Activated CD8-positive, alpha-beta T cell treated with anti-CD3 and anti-CD28 coated beads for 36 hours (primary cell): ENCODE data around the gene TRANK1. TPM values are rescaled to one million over a fixed set of nuclear protein-coding genes. Genes with fewer than 3 reads are reported as not detected.

ENCODE experiments used
- ATAC-seq: fragments of 200-7000 bp; cut with Tn5 transposase; one replicate; pipeline ENCODE4 v1.10.0; 2021; ENCODE audit warnings: mild to moderate bottlenecking, moderate library complexity
- CTCF ChIA-PET: fragments of 350-600 bp; sonication (Branson Sonifier 250); formaldehyde crosslinking; loops from one replicate; lab custom pipeline; 2021; ENCODE audit warnings: antibody characterized with exemption; lab: Charles Lee
- POLR2A ChIA-PET: fragments of 350-600 bp; sonication (Branson Sonifier 250); formaldehyde crosslinking; loops from one replicate; lab custom pipeline; 2021; ENCODE audit warnings: antibody characterized with exemption; lab: Charles Lee
- DNase-seq: peaks from one replicate; pipeline ENCODE4 v3.0.0-alpha.2; 2020
- H3K27ac Mint-ChIP-seq: one replicate; pipeline ENCODE4 v1.8.0; 2021; ENCODE audit warnings: mild to moderate bottlenecking, mixed read lengths
- H3K27me3 Mint-ChIP-seq: one replicate; pipeline ENCODE4 v1.8.0; 2021; ENCODE audit warnings: mixed read lengths
- H3K36me3 Mint-ChIP-seq: one replicate; pipeline ENCODE4 v1.8.0; 2021; ENCODE audit warnings: low read depth, mixed read lengths
- H3K4me1 Mint-ChIP-seq: one replicate; pipeline ENCODE4 v1.8.0; 2021; ENCODE audit warnings: low read depth, mixed read lengths
- H3K4me3 Mint-ChIP-seq: one replicate; pipeline ENCODE4 v1.8.0; 2021; ENCODE audit warnings: mild to moderate bottlenecking, moderate library complexity, mixed read lengths
- H3K9me3 Mint-ChIP-seq: one replicate; pipeline ENCODE4 v1.8.0; 2021; ENCODE audit warnings: mixed read lengths
- intact Hi-C: fragments of 100-400 bp; cut with micrococcal nuclease; formaldehyde crosslinking; loops from one replicate; pipeline ENCODE4 v1.10.0; 2022
- total RNA-seq, 2 experiments: library from RNA; stranded (reverse); gene quantifications; one replicate each; pipeline ENCODE4 v1.2.3, GENCODE V29; 2021
- TF ChIP-seq, protein P1 (sequence below): fragments of 200-600 bp; IDR thresholded peaks from one replicate; pipeline ENCODE4 v1.8.0; 2022; ENCODE audit warnings: antibody characterized with exemption, mild to moderate bottlenecking

The TRANK1 gene
- total RNA-seq, 2 experiments from 2014 or later: 16.0 to 17.4 TPM

DNA sequence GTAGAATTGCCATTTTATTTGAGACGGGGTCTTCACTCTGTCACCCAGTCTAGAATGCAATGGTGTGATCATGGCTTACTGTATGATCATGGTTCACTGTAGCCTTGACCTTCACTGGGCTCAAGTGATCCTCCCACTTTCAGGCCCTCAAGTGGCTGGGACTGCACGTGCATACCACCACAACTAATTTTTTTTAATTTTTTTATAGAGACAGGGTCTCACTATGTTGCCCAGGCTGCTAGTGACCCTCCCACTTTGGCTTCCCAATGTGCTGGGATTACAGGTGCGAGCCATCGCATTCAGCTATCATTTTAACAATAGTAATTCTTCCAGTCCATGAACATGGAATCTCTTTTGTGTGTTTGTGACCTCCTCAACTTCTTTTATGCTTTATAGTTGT lies 36.2 kb upstream of the TRANK1 start:
- TF ChIP-seq, protein P1, sequence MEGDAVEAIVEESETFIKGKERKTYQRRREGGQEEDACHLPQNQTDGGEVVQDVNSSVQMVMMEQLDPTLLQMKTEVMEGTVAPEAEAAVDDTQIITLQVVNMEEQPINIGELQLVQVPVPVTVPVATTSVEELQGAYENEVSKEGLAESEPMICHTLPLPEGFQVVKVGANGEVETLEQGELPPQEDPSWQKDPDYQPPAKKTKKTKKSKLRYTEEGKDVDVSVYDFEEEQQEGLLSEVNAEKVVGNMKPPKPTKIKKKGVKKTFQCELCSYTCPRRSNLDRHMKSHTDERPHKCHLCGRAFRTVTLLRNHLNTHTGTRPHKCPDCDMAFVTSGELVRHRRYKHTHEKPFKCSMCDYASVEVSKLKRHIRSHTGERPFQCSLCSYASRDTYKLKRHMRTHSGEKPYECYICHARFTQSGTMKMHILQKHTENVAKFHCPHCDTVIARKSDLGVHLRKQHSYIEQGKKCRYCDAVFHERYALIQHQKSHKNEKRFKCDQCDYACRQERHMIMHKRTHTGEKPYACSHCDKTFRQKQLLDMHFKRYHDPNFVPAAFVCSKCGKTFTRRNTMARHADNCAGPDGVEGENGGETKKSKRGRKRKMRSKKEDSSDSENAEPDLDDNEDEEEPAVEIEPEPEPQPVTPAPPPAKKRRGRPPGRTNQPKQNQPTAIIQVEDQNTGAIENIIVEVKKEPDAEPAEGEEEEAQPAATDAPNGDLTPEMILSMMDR: no peak
- DNase-seq: no peak
- ChIA-PET POLR2A (no interaction called here), CTCF (interaction anchor here (1.0 to 1.1 kb wide), 2 partner anchors 10 to 22 kb away, joined by 3 read pairs; no protein-coding TSS in a partner anchor)
- Mint-ChIP-seq H3K27ac (no peak overlapping the region), H3K36me3 (peaks cover 53% of the 10 kb centered on the region), H3K4me3 (no peak overlapping the region), H3K9me3 (peaks cover 9% of the 10 kb centered on the region), H3K27me3 (no peaks in the 10 kb centered on the region), H3K4me1 (peaks cover 1% of the 10 kb centered on the region)
- ATAC-seq: no peak
- intact Hi-C loops: no loop called here

DNA sequence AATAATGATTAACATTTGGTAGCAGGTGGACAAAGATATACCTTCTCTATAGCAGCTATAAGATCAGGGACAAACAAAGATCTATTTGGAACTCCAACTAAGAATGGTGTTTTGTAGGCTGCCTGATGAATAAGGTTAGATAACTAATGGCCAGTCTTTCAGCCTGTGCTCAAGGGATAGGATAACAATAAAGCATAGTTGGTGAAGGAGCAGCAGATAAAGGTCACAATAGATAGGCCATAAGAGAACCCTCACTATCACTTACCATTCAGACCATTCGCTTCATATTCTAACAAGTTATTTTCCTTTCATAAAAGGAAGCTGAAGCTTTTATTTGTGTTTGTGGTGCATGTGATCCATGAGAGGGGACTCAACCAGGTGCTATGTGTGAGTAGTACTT lies 28.3 kb upstream of the TRANK1 start:
- DNase-seq: no peak
- H3K27me3 Mint-ChIP-seq: no peaks in the 10 kb centered on the region
- H3K36me3 Mint-ChIP-seq: peaks cover 11% of the 10 kb centered on the region
- H3K4me3 Mint-ChIP-seq: no peak overlapping the region
- ChIA-PET POLR2A (interaction anchor here (1.0 kb wide), 1 partner anchor 11 kb away, joined by 4 read pairs; no protein-coding TSS in a partner anchor), CTCF (interaction anchor here (0.6 to 2.5 kb wide), 2 partner anchors 14 to 1008 kb away, joined by 3 to 17 read pairs; no protein-coding TSS in a partner anchor)
- intact Hi-C loops: no loop called here
- no peak for ATAC-seq
- H3K4me1 Mint-ChIP-seq: peaks cover 22% of the 10 kb centered on the region
- H3K27ac Mint-ChIP-seq: no peak overlapping the region
- peaks cover 1% of the 10 kb centered on the region for H3K9me3 Mint-ChIP-seq
- TF ChIP-seq, protein P1: no peak

DNA sequence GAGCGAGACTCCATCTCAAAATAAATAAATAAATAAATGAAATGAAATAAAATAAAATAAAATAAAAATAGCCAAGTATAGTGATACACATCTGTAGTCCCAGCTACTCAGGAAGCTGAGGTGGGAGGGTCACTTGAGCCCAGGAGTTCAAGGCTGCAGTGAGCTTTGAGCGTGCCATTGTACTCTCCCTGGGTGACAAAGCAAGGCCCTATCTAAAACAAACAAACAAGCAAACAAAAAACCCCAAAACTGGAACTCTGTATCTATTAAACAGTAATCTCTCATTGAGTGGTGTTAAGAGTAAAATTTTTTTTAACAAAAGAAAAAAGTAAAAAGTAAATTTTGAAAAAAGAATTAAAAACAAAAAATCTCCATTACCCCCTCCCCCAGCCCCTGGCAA lies 27.3 kb upstream of the TRANK1 start:
- no peaks in the 10 kb centered on the region for H3K27me3 Mint-ChIP-seq
- peaks cover 9% of the 10 kb centered on the region for H3K36me3 Mint-ChIP-seq
- no peaks in the 10 kb centered on the region for H3K9me3 Mint-ChIP-seq
- CTCF ChIA-PET: interaction anchor here (1.4 kb wide), 1 partner anchor 13 kb away, joined by 4 read pairs; no protein-coding TSS in a partner anchor
- H3K4me1 Mint-ChIP-seq: peaks cover 22% of the 10 kb centered on the region
- DNase-seq (no peak), ATAC-seq (no peak)
- intact Hi-C loops: no loop called here
- TF ChIP-seq, protein P1: no peak
- POLR2A ChIA-PET: no interaction called here
- no peak overlapping the region for H3K27ac Mint-ChIP-seq
- H3K4me3 Mint-ChIP-seq: no peak overlapping the region

DNA sequence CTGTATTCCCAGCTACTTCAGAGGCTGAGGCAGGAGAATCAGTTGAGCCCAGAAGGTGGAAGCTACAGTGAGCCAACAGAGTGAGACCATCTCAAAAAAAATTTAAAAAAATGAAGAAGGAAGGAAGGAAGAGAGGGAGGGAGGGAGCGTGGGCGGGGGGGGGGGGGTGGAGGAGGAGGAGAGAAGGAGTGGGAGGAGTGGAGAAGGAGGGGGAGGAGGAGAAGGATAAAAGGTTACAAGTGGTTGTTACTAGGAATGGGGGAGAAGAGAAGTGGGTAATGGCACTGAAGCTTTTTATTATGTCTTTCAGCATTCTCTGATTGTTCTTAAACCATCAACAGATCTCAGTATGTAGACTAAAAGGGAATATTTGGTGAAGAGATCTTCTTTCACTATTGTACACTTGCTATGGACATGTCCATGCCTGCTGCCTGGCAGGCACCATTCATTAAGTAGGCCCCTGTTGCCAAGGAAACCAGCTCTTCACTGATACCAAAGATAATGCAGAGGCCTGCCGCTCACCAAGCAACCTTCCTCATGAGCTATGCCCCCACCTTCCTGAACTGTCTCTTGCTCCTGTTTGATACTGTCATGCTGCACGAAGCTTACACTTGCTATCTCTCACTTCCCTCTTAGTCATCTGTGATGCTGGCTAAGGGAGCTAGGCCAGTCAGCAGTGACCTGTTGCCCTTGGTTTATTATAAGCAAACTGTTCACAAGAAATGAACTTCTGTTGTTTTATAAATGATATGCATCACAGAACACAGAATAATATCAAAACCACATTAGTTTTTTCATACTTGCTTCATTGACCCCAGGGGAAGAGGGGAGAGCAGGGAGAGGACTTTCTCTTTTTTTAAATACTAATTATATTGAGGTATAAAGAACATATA lies 24.9 kb upstream of the TRANK1 start:
- Mint-ChIP-seq H3K36me3 (peaks cover under 1% of the 10 kb centered on the region), H3K9me3 (no peaks in the 10 kb centered on the region), H3K4me3 (no peak overlapping the region), H3K27ac (peak overlapping the region; percentile 79), H3K27me3 (no peaks in the 10 kb centered on the region), H3K4me1 (peaks cover 22% of the 10 kb centered on the region)
- ChIA-PET CTCF (interaction anchor here (0.9 to 2.5 kb wide), 2 partner anchors 10 to 11 kb away, joined by 4 to 29 read pairs; no protein-coding TSS in a partner anchor), POLR2A (interaction anchor here (0.6 to 1.3 kb wide), 2 partner anchors 23 to 60 kb away, joined by 3 to 5 read pairs; partner anchors contain the start of genes EPM2AIP1 and MLH1)
- DNase-seq (peak; percentile 78), ATAC-seq (peak; percentile 99)
- intact Hi-C loops: no loop called here
- TF ChIP-seq, protein P1: no peak
